SJSA1 (cell line): ENCODE measurements around the gene TERC. TPM values are rescaled to one million over a fixed set of nuclear protein-coding genes. Genes with fewer than 3 reads are reported as not detected.
A peak's percentile ranks its signal among the peaks of the same experiment; 100 is the strongest.

ENCODE experiments used
- DNase-seq, 2 experiments: peaks; one replicate each; pipeline ENCODE4 v3.0.0-alpha.2; 2015 to 2020; ENCODE audit warnings: low spot score in 2 of 2, low read depth in 1 of 2
- H3K27ac ChIP-seq: fragments of 250-450 bp; sonication (Bioruptor Pico); 2 replicates; pipeline ENCODE4 v1.5.1; 2020; ENCODE audit warnings: mild to moderate bottlenecking, moderate library complexity
- H3K27me3 ChIP-seq: fragments of 250-450 bp; sonication (Bioruptor Pico); replicated peaks from 2 replicates; pipeline ENCODE4 v1.5.1; 2020; ENCODE audit warnings: mild to moderate bottlenecking, moderate library complexity
- H3K36me3 ChIP-seq: fragments of 250-450 bp; sonication (Bioruptor Pico); 2 replicates; pipeline ENCODE4 v1.5.1; 2020; ENCODE audit warnings: mild to moderate bottlenecking
- H3K4me1 ChIP-seq: fragments of 250-450 bp; sonication (Bioruptor Pico); replicated peaks from 2 replicates; pipeline ENCODE4 v1.6.1; 2021; ENCODE audit warnings: mild to moderate bottlenecking
- H3K4me3 ChIP-seq: fragments of 250-450 bp; sonication (Bioruptor Pico); 2 replicates; pipeline ENCODE4 v1.5.1; 2020; ENCODE audit warnings: mild to moderate bottlenecking
- H3K9me3 ChIP-seq: fragments of 250-450 bp; sonication (Bioruptor Pico); replicated peaks from 2 replicates; pipeline ENCODE4 v1.5.1; 2020; ENCODE audit warnings: mild to moderate bottlenecking
- total RNA-seq: library from RNA; depleted of rRNA; stranded (reverse); fragments of >200 nt; shearing (Covaris generic); gene quantifications from 2 replicates; pipeline ENCODE4 v1.2.3, GENCODE V29; 2014

Gene TERC
- total RNA-seq, 1 experiment from 2014 or later: 61.5 TPM

- no peaks in the 10 kb centered on the region for H3K27me3 ChIP-seq
- H3K27ac ChIP-seq: no peak overlapping the region
- peaks cover 89% of the 10 kb centered on the region for H3K36me3 ChIP-seq
Measured at GRCh38 chr3:169781209-169781855, 16.5 kb upstream of the TERC start.

GRCh38 chr3:169780742-169781141, 15.9 kb upstream of the TERC start:
- Histone ChIP-seq H3K27ac (no peak overlapping the region), H3K36me3 (peaks cover 89% of the 10 kb centered on the region), H3K4me1 (no peaks in the 10 kb centered on the region), H3K9me3 (no peaks in the 10 kb centered on the region), H3K4me3 (no peak overlapping the region), H3K27me3 (no peaks in the 10 kb centered on the region)
- DNase-seq: no peak

More at GRCh38 chr3:169781209-169781855, 16.5 kb upstream of the TERC start:
- Histone ChIP-seq H3K4me1 (no peaks in the 10 kb centered on the region), H3K9me3 (no peaks in the 10 kb centered on the region), H3K4me3 (no peak overlapping the region)
- no peak for DNase-seq

- Histone ChIP-seq H3K36me3 (peaks cover 89% of the 10 kb centered on the region), H3K9me3 (no peaks in the 10 kb centered on the region), H3K4me3 (no peak overlapping the region)
Measured at GRCh38 chr3:169777822-169778221, 13.0 kb upstream of the TERC start.

GRCh38 chr3:169774186-169774585, 9.3 kb upstream of the TERC start:
- Histone ChIP-seq H3K27me3 (no peaks in the 10 kb centered on the region), H3K27ac (no peak overlapping the region), H3K4me1 (peaks cover 6% of the 10 kb centered on the region), H3K9me3 (no peaks in the 10 kb centered on the region), H3K4me3 (peak overlapping the region; percentile 84), H3K36me3 (peaks cover 56% of the 10 kb centered on the region)
- no peak for DNase-seq

More at GRCh38 chr3:169777822-169778221, 13.0 kb upstream of the TERC start:
- H3K4me1 ChIP-seq: peaks cover 6% of the 10 kb centered on the region
- H3K27me3 ChIP-seq: no peaks in the 10 kb centered on the region
- DNase-seq: no peak
- H3K27ac ChIP-seq: no peak overlapping the region

- DNase-seq: peak; percentile 87 to 95
Measured at GRCh38 chr3:169772897-169773816, 8.3 kb upstream of the TERC start, which contains the start of gene MYNN. TSS of gene MYNN (plus strand) at chr3:169773396. CDS start at chr3:169774296, 900 bp downstream.

GRCh38 chr3:169772305-169772896, 7.5 kb upstream of the TERC start:
- peak; percentile 66 to 87 for DNase-seq

More at GRCh38 chr3:169772897-169773816, 8.3 kb upstream of the TERC start, which contains the start of gene MYNN:
- Histone ChIP-seq H3K4me1 (peaks cover 6% of the 10 kb centered on the region), H3K27ac (peak within 1 kb of the TSS; percentile 93), H3K36me3 (peaks cover 46% of the 10 kb centered on the region), H3K4me3 (peak within 1 kb of the TSS; percentile 84), H3K9me3 (no peaks in the 10 kb centered on the region), H3K27me3 (no peaks in the 10 kb centered on the region)

GRCh38 chr3:169771497-169772304, 6.8 kb upstream of the TERC start:
- no peaks in the 10 kb centered on the region for H3K9me3 ChIP-seq
- peak overlapping the region; percentile 93; the same call in 1 of the 2 replicates for H3K27ac ChIP-seq
- H3K4me3 ChIP-seq: peak overlapping the region; percentile 84
- H3K4me1 ChIP-seq: peaks cover 6% of the 10 kb centered on the region
- peaks cover 33% of the 10 kb centered on the region for H3K36me3 ChIP-seq
- peak; percentile 52 to 90 for DNase-seq
- H3K27me3 ChIP-seq: no peaks in the 10 kb centered on the region

More at GRCh38 chr3:169772305-169772896, 7.5 kb upstream of the TERC start:
- Histone ChIP-seq H3K4me3 (peak overlapping the region; percentile 84), H3K36me3 (peaks cover 40% of the 10 kb centered on the region), H3K27me3 (no peaks in the 10 kb centered on the region), H3K4me1 (peaks cover 6% of the 10 kb centered on the region), H3K9me3 (no peaks in the 10 kb centered on the region), H3K27ac (peak overlapping the region; percentile 93)

GRCh38 chr3:169769287-169770181, 4.7 kb upstream of the TERC start, which contains the start of gene ACTRT3:
TSS of gene ACTRT3 (minus strand) at chr3:169769561. CDS start at chr3:169769520, 41 bp downstream.
- Histone ChIP-seq H3K9me3 (peaks cover 3% of the 10 kb centered on the region), H3K27ac (0 out of 2 replicates have a peak within 1 kb of the TSS, but pooled peaks have one; percentile 17), H3K36me3 (peaks cover 14% of the 10 kb centered on the region), H3K27me3 (no peaks in the 10 kb centered on the region), H3K4me1 (peaks cover 6% of the 10 kb centered on the region), H3K4me3 (peak within 1 kb of the TSS; percentile 44)
- DNase-seq: peak; percentile 59 to 62

- peak overlapping the region; percentile 80 for H3K27ac ChIP-seq
- no peaks in the 10 kb centered on the region for H3K27me3 ChIP-seq
- H3K4me1 ChIP-seq: no peaks in the 10 kb centered on the region
- no peaks in the 10 kb centered on the region for H3K36me3 ChIP-seq
- peaks cover 9% of the 10 kb centered on the region for H3K9me3 ChIP-seq
- H3K4me3 ChIP-seq: peak overlapping the region; percentile 61
- no peak for DNase-seq
Measured at GRCh38 chr3:169764312-169764881, 463 bp downstream of the TERC start.

- Histone ChIP-seq H3K4me1 (no peaks in the 10 kb centered on the region), H3K27ac (no peak overlapping the region), H3K9me3 (peaks cover 9% of the 10 kb centered on the region), H3K27me3 (no peaks in the 10 kb centered on the region), H3K36me3 (no peaks in the 10 kb centered on the region), H3K4me3 (no peak overlapping the region)
- no peak for DNase-seq
Measured at GRCh38 chr3:169760479-169760878, 4.4 kb downstream of the TERC start.

- Histone ChIP-seq H3K36me3 (no peaks in the 10 kb centered on the region), H3K4me1 (no peaks in the 10 kb centered on the region), H3K27ac (no peak overlapping the region), H3K9me3 (peaks cover 4% of the 10 kb centered on the region; the same call in 1 of the 2 replicates), H3K27me3 (no peaks in the 10 kb centered on the region), H3K4me3 (no peak overlapping the region)
- DNase-seq: no peak
Measured at GRCh38 chr3:169759256-169759655, 5.6 kb downstream of the TERC start.
